ENCODE data around the gene TROAP. TPM values are rescaled to one million over a fixed set of nuclear protein-coding genes. Genes with fewer than 3 reads are reported as not detected.
A peak's percentile ranks its signal among the peaks of the same experiment; 100 is the strongest.

TROAP gene
- total and polyA plus RNA-seq, 9 of the 15 experiments (the other 6 are each of a cell fraction or from before 2014, with no cell fraction given): 46.4 to 171 (median 59.8) TPM

GRCh38 chr12:49367381-49368239 lies 44.6 kb downstream of the TROAP start, which contains the start of gene SPATS2:
Gene SPATS2, plus strand, starts transcription at chr12:49367462. Its CDS starts 93,551 bp downstream, at chr12:49461013.
- in situ Hi-C loops (cut with MboI): no loop called here
- no TSS peak for BruUV-seq (replicated peaks)
- peaks cover 50% of the 10 kb centered on the region for H3K79me2 ChIP-seq (ENCODE audit: control insufficient read depth, insufficient read depth, low read length)
- H3K27ac ChIP-seq (ENCODE audit: extremely low read depth, low read depth, low read length): peak within 1 kb of the TSS; percentile 96
- WGBS (ENCODE audit: insufficient coverage, low coverage, missing lambda C conversion rate): 1% methylated on average over 20 of the region's 52 CpGs
- H3K4me3 ChIP-seq: peak within 1 kb of the TSS; percentile 75
- FAIRE-seq: peak; percentile 23
- H3K4me2 ChIP-seq (ENCODE audit: insufficient read depth, low read length): peak within 1 kb of the TSS; percentile 99
- DNase-seq (ENCODE audit: extremely low read depth in 1 of 4, low spot score in 3 of 4): peak in 1 of 4 experiments; percentile 96
- intact Hi-C loops (cut with micrococcal nuclease): loop anchor here (5.0 kb wide), 1 partner anchor 55 kb away; no protein-coding TSS in a partner anchor
- H2AFZ ChIP-seq (ENCODE audit: low read depth, low read length): peak within 1 kb of the TSS; percentile 98
- ChIA-PET CTCF (ENCODE audit: low intra/inter-chr PET ratio) (no interaction called here), POLR2A (interaction anchor here (0.6 to 3.4 kb wide), 22 partner anchors 9 to 202 kb away, joined by 3 to 17 read pairs (median 4); partner anchors contain the start of gene DNAJC22)
- H3K9me3 ChIP-seq (replicated peaks; ENCODE audit: control insufficient read depth, insufficient read depth, low read depth, low read length): no peaks in the 10 kb centered on the region
- no peaks in the 10 kb centered on the region for H4K20me1 ChIP-seq (replicated peaks; ENCODE audit: control insufficient read depth, insufficient read depth, low read length)
- no peaks in the 10 kb centered on the region for H3K9me1 ChIP-seq (ENCODE audit: control insufficient read depth, insufficient read depth, low read length)
- no peaks in the 10 kb centered on the region for H3K27me3 ChIP-seq (ENCODE audit: control insufficient read depth in 2 of 2, insufficient read depth in 2 of 2, low read length in 2 of 2)
- peaks cover 12 to 25% of the 10 kb centered on the region in 2 experiments; a peak in 3 of 5 replicates for H3K4me1 ChIP-seq (replicated peaks in 1 of 2; ENCODE audit: control insufficient read depth in 2 of 2, insufficient read depth in 2 of 2, low read length in 2 of 2)
- H3K36me3 ChIP-seq (ENCODE audit: control insufficient read depth, insufficient read depth, low read length): peaks cover 3% of the 10 kb centered on the region; the same call in 1 of the 3 replicates
- H3K9ac ChIP-seq (ENCODE audit: insufficient read depth in 1 of 2, low read depth in 2 of 2, low read length in 2 of 2): peak within 1 kb of the TSS; percentile 93 to 96
- ATAC-seq: peak; percentile 9
- no peak for TF ChIP-seq IRF2 (CRISPR knock-in tag; IDR thresholded peaks at IDR 0.05)
- TF ChIP-seq ZBTB5 (IDR thresholded peaks at IDR 0.05): peak; percentile 89
- no peak for TF ChIP-seq PRDM10 (IDR thresholded peaks at IDR 0.05; ENCODE audit: partially characterized antibody)
- TF ChIP-seq DPF2 (IDR thresholded peaks at IDR 0.05): peak; percentile 11; the same call in 1 of the 2 replicates
- TF ChIP-seq POU5F1 (IDR thresholded peaks at IDR 0.05; ENCODE audit: borderline replicate concordance, low read depth, low read length, partially characterized antibody): no peak
- no peak for TF ChIP-seq NCOA2 (IDR thresholded peaks at IDR 0.05; ENCODE audit: partially characterized antibody in 2 of 2)
- no peak for TF ChIP-seq ZKSCAN3 (CRISPR knock-in tag; IDR thresholded peaks at IDR 0.05)
- TF ChIP-seq MLLT1 (IDR thresholded peaks at IDR 0.05): peak in 1 of 2 experiments; percentile 57; a peak in 1 of 4 replicates
- 0 out of 2 replicates have a peak, but pooled peaks have one; percentile 37 for TF ChIP-seq LCOR (CRISPR knock-in tag; IDR thresholded peaks at IDR 0.05)
- peak; percentile 12; the same call in 1 of the 2 replicates for TF ChIP-seq PHF8 (IDR thresholded peaks at IDR 0.05; ENCODE audit: borderline replicate concordance, low read length)
- peak; percentile 44 for TF ChIP-seq KDM5B (IDR thresholded peaks at IDR 0.05; ENCODE audit: insufficient replicate concordance, low read depth, low read length)
- TF ChIP-seq PHB2 (IDR thresholded peaks at IDR 0.05; ENCODE audit: low read depth): no peak

All from K562 (cell line).